ENCODE data around the gene IMPDH1.

Gene IMPDH1

DNA sequence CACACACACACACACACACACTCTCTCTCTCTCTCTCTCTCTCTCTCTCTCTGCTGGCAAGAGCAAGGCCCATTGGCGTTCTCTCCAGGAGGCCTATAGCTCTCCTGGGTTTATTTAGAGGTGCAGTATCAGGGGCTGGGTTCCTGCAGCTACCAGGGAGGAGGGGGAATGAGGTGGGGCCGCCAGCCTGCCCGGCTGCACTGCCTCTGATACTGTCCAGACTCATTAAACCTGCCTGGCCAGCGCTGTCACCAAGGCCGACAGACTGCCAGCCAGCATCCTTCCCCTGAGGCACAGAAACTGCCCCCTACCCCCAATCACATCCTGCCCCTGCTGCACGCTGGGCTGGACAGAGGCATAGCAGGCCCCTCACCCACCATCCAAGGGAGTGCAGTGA is 52.6 kb downstream of the IMPDH1 start:
- DNase-seq: no peak

DNA sequence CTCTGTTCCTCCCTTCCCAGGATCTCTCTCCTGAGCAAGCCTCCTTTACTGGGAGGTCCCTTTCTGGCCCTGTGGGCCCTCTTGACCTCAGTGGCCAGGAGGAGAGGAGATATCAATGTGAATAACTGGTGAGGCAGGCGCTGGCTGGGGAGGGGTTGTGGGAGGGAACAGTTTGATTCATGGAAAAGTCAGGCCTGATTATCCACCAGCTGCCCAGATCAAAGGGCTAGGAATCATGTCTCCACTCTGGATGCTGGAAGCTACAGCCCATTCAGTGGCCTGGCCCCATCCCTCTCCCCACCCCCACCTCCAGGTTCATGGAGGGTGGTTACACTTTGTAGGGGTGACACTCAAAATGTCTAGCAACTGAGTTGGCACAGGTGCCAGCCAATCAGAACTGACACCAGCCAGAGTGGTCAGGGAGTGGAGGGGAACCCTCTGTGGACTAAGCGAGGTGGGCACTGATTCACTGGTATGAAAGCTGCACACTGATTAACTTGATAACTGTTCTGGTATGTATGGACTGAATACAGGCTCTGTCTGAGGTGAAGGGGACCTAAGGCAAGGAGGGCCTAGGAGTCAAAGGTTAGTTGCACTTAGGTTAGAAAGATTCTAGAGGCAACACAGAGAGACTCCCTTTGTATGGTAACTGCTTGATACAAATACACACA is 53.1 kb downstream of the IMPDH1 start:
- no peak for DNase-seq

DNA sequence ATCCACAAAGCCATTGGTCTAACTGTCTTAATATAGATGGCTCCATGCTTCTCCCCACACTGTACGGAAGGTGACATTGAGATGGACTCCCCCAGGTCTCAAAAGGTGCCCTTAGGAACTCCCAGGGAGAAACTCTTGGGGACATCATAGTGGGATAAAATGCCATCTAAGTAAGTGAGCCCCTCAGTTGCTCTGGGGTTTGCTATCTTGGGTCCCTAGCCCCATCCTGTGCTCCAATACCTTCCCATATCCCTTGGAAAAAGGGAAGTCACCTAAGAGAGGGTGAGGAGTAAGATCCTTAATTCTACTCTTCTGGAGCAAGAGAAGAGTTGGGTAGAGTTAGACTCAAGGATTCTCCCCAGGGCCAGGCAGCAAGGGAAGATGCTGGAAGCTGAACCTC is 56.2 kb downstream of the IMPDH1 start:
- no peak for DNase-seq

DNA sequence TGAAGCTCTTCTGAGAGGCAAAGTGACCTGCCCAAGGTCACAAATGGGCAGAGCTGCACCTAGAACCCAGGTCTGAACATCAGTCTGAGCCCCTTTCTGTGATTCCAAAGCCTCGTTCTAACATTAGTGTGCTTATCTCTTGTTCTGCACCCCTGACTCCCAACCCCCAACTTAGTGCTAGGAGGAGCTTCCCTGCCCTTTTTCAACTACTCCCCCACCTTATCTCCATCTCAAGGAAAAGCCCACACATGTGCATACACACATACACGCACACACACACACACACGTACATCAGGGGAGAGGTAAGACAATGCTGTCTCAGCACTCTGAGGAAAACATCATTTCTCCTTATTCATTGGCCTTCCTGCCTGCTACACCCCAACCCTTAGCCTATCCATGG is 56.6 kb downstream of the IMPDH1 start:
- DNase-seq: no peak

DNA sequence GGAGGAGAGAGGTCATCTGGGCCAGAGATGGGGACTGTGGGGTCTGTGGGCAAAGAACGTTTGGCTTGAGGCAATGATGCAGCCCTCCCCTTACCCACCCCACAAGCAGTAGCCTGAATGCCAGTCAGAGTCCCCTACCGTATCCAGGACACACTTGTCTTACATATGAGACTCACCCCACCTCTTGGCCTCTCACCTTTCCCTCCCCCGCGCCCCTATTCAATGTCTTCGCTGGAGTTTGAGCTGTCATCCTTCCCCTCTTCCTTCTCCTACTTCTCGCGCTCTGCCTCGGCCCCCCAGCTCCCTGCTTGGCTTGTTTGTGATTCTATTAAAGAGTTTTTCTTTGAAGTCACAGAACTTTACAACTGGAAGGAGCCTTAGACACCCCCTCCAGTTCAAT is 57.1 kb downstream of the IMPDH1 start:
- DNase-seq: no peak

DNA sequence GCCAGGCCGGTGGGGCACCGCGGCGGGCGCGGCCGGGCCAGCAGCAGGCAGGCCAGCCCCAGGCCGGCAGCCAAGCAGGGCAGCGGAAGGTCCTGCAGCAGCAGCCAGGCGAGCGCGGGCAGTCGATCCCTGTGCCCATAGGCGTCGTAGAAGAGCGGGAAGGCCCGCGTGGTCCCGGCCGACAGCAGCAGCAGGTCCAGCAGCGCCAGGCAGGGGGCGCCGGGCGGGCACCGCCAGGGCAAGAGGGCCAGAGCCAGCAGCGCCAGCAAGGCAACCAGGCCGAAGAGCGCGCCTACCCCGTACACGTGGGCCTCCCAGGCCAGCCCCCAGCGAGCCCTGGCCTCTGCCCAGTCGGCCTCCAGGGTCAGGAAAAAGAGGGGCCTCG is 57.6 kb downstream of the IMPDH1 start:
- DNase-seq: peak; percentile 60

DNA sequence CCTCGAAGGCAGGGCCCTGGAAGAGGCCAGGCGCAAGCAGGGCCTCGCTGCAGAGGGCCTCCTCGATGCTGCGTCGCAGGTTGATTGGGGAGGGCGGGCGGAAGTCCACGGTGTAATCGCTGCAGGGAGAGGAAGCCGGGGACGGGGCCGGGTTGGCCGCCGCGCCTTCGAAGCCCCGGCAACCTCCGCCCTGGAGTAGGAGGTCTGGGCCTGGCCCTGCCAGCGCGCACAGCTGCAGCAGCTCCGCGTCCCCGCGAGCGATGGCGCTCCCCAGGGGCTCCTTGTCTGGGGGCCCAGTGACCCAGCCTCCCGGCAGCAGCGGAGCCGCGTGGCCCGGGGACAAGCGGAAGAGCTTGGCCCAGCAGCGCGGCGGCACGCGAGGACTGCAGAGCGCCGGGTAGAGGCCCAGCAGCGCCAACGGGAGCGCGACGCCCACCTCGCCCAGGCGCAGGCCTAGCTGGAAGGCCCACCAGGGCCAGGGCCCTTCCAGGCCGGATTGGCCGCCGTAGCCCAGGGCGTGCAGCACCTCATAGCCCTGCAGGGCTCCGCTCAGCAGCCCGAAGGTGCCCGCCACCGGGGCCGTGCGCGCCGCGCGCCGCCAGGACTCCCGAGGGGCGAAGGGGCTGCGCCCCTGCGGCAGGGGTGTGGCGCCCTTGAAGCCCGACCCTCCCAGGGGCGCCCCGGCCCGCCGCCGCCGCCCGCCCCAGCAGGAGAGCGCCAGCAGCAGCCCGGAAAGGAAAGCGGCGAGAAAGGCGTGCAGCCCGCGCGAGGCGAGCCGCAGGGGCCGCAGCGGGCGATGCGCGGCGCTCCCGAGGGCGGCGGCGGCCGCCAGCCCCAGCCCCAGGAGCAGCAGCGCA is 58.3 kb downstream of the IMPDH1 start:
- DNase-seq: no peak

DNA sequence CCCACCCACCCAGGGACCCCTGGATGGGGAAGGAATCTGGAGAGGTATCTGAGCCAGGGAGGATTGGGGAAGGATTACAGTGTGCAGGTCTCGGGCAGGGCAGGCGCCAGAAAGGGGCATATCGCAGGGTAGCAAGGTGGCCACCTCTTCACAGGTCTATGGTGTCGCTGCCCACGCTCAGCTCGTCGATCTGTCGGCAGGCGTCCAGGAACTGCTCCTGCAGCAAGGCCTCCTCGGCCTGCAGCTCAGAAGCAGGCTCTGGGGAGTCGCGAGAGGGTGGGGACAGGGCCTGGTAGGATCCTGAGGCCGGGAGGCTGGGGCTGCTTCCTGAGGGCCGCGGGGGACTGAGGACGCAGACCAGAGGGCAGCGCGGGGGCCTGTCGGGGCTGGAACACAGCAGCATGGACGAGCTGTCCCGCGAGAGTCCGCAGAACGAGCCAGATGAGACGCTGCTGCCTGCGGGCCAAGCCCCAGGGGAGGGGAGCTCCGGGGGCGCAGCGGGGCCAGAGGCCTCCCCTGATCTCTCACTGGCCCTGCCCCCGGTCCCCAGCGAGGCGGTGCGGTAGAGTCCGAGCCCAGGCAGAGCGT is 59.0 kb downstream of the IMPDH1 start:
- DNase-seq: no peak

DNA sequence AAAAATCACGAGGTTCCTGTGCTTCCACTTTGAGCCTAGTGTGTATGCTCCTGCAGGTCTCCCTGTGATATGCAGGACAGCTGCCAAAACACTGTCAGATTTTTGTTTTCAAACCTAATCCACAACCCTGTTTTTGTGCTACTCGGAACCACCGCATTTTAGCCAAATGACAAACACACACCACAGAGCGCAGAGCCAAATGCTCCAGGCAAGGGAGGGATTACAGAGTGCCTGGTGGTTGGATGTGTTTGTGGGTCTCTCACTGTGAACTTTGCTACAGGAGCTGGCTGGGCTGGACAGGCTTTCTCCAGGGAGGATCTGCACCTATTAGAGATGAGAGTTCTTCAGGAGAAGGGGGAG is 60.3 kb downstream of the IMPDH1 start:
- no peak for DNase-seq

DNA sequence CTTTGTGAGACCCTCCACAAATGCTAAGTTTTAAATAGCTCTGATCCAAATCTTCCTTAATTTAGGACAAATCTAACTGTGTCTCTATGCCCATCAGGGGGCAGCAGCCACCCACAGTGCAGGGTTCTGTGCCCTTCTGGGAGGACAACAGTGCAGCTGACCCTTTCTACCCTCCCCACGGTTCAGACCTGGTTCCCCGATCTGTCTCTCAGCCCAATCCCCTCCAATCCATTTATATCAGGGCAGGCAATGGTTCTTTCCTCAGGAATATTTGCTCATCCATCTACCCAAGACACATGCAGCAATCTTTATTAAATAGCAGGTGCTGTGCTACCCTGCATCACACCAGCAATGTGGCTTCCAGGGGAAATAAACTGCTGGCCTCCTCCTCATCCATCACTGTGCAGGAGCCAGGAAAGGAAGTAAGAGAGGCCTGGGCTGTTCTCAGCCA is 62.1 kb downstream of the IMPDH1 start:
- peak; percentile 78 for DNase-seq

DNA sequence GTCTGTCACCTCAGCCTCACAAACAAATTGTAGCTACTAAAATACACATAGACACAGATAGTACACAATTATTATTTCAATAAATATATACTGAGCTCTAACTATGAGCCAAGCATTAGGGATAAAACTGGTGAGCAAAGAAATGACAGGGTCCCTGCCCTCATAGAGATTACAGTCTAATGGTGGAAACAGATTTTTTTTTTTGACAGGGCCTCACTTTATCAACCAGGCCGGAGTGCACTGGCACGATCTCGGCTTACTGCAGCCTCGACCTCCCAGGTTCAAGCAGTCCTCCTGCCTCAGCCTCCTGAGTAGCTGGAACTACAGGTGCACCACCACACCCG is 65.4 kb downstream of the IMPDH1 start:
- no peak for DNase-seq

DNA sequence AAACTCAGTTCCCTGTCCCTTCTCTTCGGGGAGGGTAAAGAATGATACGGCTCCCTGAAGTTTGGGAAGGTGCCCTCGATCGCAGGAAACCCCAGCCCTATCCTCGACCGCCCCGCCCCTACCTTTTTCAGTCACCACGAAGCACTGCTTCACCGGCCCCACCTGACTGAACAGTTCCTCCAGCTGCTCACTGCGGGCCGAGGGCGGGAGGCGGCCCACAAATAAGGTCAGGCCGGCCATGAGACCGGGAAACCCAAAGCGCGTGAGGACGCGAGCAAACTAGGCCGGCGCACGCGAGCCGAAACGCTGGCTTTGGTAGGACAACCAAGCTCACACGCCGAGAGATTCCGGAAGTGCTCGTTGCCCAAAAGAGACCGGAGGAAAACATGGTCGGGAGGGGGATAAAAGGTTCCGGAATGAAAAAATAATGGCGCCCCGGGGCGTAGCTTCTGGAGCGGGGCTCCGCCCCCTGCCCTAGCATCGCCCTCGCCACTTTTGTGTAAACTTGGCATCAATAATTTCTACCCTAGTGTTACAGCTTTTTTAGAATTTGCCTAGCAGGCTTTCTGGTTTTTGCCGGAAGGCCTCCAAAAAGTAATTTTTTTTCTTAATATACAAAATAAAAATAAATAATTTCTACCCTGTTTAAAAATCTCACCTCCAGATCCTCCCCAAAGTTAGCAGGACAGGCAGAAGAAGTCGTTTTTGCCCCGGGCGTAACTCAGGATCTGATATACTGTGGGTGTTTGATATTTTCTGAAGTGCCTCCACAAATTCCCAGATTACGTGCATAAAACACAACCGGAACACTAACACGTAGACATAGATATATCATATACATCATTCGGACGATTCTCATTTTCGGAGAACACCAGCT is 66.0 kb downstream of the IMPDH1 start, which contains the start of gene RBM28:
TSS of gene RBM28 (minus strand) at position 355 of the 877 bp plus-strand sequence. CDS start at position 240, 115 bp downstream.
- DNase-seq: peak; percentile 96

Data from NCI-H82 (cell line).